GM18873 (cell line): ENCODE data around the gene HSPA6.
"Not testable (repeated sequence)": the region's sequence is repeated elsewhere in the genome, so short reads cannot be mapped to it uniquely, and the experiment has no call there.

Source experiments
- ATAC-seq: cut with Tn5 transposase; IDR thresholded peaks from one replicate; pipeline ENCODE4 v1.9.1; 2021; ENCODE audit warnings: mild to moderate bottlenecking, moderate library complexity, moderate number of reproducible peaks; ENCODE audit not compliant: unreplicated experiment, low FRiP score

The HSPA6 gene

DNA sequence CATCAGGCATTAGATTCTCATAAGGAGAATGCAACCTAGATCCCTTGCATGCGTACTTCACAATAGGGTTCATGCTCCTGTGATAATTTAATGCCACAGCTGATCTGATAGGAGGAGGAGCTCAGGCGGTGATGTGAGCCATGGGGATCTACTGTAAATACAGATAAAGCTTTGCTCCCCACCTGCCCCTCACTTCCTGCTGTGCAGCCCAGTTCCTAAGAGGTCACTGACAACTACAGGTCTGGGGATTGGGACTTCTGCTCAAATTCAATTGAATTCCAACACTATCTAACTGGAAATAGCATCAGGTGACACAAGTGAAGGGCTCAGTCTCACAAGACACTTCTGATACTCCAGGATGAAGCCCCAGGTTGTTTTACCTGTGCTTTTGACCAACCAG is 32.6 kb downstream of the HSPA6 start:
- not testable (repeated sequence) for ATAC-seq

DNA sequence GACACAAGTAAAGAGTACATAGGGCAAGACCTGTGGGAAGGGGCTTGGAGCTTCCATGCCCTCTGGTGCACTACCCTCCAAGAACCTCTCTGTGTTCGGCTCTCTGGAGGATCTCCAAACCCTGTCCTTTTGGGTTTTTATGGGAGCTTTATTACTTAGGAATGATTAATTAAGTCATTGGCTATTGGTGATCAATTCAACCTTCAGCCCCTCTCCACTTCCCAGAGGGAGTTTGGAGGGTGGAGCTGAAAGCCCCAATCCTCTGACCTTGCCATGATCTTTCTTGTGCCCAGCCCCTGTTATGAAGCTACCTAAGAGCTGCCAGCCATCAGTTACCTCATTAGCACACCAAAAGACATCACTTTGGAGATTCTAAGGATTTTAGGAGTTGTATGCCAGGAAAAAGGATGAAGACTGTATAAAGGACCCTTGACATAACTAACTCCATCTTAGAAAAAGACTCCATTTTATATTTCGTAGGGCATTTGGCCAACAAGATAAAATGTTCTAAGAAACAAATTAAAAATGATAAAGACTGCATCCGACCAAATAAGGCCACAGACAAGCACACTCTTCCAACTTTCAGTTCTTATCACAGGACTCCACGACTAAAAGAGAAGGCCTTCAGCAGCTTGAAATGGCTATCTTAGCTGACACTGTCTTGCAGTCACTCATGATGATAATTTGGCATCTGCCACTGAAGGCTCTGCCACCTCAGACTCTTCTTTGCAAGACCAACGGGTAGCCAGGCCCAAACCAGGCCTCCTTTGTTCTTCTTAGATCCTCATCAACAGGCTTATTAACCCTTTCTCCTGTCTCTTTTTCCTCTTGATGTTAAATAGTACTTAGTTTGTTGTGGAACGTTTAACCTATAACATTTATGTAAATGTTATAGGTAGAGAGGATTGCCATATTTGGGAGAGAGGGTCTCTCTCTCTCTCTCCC is 33.4 kb downstream of the HSPA6 start:
- ATAC-seq: not testable (repeated sequence)

DNA sequence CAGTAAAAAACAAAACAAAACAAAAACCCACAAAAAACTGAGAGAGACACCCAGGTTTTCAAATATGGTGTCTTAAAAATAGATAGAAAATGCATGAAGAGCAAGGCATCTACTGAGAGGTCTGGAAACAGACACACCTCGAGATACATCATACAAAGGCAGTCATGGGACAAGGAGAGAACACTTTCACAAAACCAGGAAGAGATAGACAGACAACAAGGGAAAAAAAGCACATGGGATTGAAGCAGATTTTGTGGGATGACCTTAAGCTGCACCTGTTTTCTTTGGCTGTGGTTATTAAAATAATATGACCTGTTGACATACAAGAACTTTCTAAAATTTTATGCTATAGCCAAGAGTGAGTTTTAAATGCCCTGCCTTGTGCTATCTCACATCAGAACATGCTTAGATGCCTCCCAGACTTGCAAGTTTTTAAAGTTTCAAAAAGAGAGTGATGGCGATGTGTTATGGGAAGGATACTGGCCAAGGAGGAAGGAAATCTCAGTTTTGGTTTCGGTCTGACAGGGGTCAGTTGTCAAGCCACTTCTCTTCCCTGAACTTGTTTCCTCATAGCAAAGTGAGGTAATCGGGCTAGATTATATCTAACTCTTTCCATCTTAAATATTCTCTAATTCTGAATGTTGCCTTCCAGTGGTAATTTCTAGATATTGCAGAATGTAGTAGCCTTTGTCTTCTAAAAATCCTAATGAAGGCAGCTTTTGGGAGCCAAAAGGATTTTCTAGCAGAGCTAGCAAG is 36.8 kb downstream of the HSPA6 start:
- not testable (repeated sequence) for ATAC-seq

DNA sequence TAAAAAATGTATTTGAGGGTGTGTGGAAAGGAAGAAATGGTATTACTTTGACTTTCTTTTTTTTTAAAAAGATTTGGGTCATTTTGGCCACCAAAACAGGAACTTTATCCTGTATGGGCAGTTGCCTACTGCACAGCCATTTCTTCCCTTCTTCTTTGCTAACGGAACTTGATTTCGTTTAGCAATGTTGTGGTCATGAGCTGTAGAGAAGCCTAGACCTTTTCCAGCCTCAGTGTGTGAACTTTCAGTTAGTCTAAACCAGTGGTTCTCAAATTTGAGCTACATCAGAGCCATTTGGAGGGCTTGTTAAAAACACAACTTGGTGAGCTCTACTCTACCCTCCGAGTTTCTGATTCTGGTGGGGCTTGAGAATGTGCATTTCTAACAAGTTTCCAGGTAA is 38.1 kb downstream of the HSPA6 start:
- not testable (repeated sequence) for ATAC-seq

- not testable (repeated sequence) for ATAC-seq
Observed at GRCh38 chr1:161563522-161563921, 39.2 kb downstream of the HSPA6 start.

DNA sequence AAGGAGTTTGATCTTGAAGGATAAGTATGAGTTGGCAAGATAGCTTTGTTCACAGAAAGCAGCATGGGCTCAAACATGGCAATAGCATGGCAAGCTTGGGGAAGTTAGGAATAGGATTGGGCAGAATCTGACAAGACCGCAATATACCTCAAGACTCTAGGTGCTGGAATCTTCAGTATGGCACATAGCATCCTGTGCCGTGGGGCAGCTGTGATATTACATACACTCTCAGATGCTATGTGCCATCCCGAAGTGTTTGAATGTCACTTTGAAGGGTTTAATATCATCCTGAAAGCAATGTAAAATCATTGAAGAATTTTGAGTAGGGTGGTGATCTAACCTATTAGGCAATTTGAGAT is 42.2 kb downstream of the HSPA6 start:
- not testable (repeated sequence) for ATAC-seq

GRCh38 chr1:161571703-161572102 is 47.4 kb downstream of the HSPA6 start:
- ATAC-seq: not testable (repeated sequence)
